ENCODE measurements around the gene ATRIP. TPM values are rescaled to one million over a fixed set of nuclear protein-coding genes. Genes with fewer than 3 reads are reported as not detected.

ATRIP gene
- total RNA-seq, 1 donor from 2014 or later = 18.3 TPM

DNA sequence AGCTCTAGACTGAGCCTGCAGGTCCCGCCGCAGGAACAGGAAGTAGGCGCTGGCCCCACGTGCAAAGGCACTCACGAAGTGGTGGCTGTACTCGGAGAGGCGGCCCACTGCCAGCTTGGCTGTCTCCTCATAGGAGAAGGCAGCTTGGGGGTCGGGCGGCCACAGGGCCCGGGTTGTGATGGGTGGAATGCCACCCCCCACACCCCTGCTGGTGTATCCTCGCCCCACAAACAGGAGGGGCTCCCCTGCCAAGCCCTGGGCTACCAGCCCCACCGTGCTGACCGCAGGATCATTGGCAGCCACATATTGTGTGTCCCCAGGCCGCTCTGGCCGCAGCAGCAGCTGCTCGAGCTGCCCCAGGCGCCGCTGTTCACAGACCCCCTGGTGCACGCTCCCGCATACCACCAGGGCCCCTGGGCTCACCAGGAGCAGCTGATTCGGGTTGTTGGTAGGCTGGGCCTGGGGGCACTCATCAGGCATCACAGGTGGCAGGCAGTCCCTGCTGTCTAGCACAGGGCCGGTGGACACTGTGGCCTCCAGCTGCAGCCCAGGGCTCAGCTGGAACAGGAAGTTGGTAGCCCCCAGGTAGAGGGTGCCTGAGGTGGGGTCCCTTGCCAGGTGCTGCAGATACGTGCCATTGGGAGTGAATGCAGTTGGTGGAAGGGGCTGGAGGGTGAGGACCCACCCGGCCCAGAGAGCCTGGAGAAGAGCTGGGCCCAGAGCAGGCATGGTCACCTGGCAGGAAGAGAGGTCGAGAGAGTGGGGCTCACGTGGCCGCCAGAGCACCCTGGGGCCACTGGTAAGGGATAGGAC, 22.4 kb upstream of the ATRIP start:
- DNase-seq = no peak
- Mint-ChIP-seq H3K4me1 (peaks cover 2% of the 10 kb centered on the region), H3K9me3 (no peaks in the 10 kb centered on the region), H3K27me3 (peaks cover 18% of the 10 kb centered on the region), H3K27ac (no peak overlapping the region), H3K4me3 (no peak overlapping the region), H3K36me3 (ENCODE audit: low read depth) (no peaks in the 10 kb centered on the region)
- intact Hi-C loops (cut with micrococcal nuclease) = no loop called here

- Mint-ChIP-seq H3K27ac (no peak overlapping the region), H3K9me3 (no peaks in the 10 kb centered on the region), H3K4me3 (no peak overlapping the region), H3K27me3 (peaks cover 20% of the 10 kb centered on the region), H3K4me1 (peaks cover 5% of the 10 kb centered on the region), H3K36me3 (ENCODE audit: low read depth) (no peaks in the 10 kb centered on the region)
- no peak for DNase-seq
- intact Hi-C loops (cut with micrococcal nuclease) = no loop called here
Measured at GRCh38 chr3:48425281-48425812, 21.2 kb upstream of the ATRIP start.

DNA sequence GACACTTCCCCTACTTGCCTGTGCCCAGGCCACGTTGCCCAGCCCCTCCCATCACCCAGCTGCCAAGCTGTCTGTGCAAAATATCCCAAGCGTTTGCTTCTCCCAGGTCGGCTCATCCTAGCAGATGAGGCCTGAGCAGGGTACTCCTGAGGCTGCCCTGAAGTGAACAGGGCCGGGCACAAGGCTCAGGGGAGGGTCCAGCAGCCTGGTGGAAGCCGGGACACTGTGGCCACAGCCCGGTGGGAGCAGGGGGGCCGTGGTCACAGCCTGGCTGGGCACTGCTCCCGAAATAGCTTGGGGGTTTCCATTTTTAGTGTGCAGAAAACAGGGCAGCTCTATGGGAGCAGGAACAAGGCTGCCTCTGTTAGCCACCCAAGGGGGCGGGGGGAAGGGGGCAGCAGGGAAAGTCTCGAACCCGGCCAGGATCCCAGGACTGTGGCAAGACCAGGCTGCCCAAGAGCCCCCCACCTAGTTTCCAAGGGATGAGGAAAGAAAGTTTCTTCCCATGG, 20.1 kb upstream of the ATRIP start:
- peaks cover 20% of the 10 kb centered on the region for H3K27me3 Mint-ChIP-seq
- H3K4me3 Mint-ChIP-seq = no peak overlapping the region
- intact Hi-C loops (cut with micrococcal nuclease) = no loop called here
- H3K36me3 Mint-ChIP-seq (ENCODE audit: low read depth) = peaks cover 7% of the 10 kb centered on the region
- H3K4me1 Mint-ChIP-seq = peaks cover 15% of the 10 kb centered on the region
- DNase-seq = no peak
- H3K9me3 Mint-ChIP-seq = no peaks in the 10 kb centered on the region
- no peak overlapping the region for H3K27ac Mint-ChIP-seq

DNA sequence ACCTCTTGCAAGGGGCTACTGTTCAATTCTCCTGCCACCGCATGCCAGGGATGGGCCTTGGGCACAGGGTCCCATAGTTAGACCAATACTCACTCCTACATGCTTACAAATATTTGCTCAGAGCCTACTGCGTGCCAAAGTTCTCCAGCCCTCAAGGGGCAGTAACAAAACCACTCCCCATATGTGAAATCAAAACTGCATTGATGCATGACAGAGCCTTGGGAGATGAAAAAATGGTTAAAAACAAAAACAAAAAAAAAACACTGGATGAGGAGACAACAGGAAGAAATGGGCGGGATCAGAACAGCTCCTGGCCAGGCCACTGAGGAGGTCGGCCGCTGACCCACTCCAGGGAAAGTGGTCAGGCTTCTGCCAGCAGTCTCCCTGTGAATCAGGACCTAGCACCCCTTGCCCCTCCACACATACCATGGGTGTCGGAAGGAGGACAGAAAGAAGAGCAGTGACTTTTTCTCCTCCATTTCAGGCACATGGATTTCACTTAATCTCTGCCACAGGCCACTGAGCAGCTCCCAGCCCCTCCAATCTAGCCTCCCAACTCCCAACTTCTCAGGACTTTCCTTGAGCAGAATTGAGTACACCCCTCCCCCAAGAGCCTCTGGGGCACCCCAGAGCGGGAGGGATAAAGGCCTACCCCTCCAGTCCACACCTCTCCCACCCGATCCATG, 19.4 kb upstream of the ATRIP start:
- peaks cover 17% of the 10 kb centered on the region for H3K4me1 Mint-ChIP-seq
- no peak overlapping the region for H3K27ac Mint-ChIP-seq
- H3K36me3 Mint-ChIP-seq (ENCODE audit: low read depth) = peaks cover 11% of the 10 kb centered on the region
- no peak for DNase-seq
- no peak overlapping the region for H3K4me3 Mint-ChIP-seq
- no peaks in the 10 kb centered on the region for H3K9me3 Mint-ChIP-seq
- peaks cover 20% of the 10 kb centered on the region for H3K27me3 Mint-ChIP-seq
- intact Hi-C loops (cut with micrococcal nuclease) = no loop called here

GRCh38 chr3:48427630-48427962, 18.9 kb upstream of the ATRIP start:
- intact Hi-C loops (cut with micrococcal nuclease) = no loop called here
- Mint-ChIP-seq H3K27me3 (peaks cover 20% of the 10 kb centered on the region), H3K36me3 (ENCODE audit: low read depth) (peaks cover 11% of the 10 kb centered on the region), H3K4me1 (peaks cover 19% of the 10 kb centered on the region), H3K4me3 (peak overlapping the region; percentile 58), H3K9me3 (no peaks in the 10 kb centered on the region), H3K27ac (no peak overlapping the region)
- DNase-seq = no peak

- no peak for DNase-seq
- Mint-ChIP-seq H3K4me1 (peaks cover 19% of the 10 kb centered on the region), H3K27me3 (peaks cover 20% of the 10 kb centered on the region), H3K27ac (peak overlapping the region; percentile 8), H3K4me3 (peak overlapping the region; percentile 58), H3K9me3 (no peaks in the 10 kb centered on the region), H3K36me3 (ENCODE audit: low read depth) (peaks cover 11% of the 10 kb centered on the region)
- intact Hi-C loops (cut with micrococcal nuclease) = no loop called here
Measured at GRCh38 chr3:48428088-48428571, 18.4 kb upstream of the ATRIP start.

GRCh38 chr3:48428572-48429316, 17.8 kb upstream of the ATRIP start:
- intact Hi-C loops (cut with micrococcal nuclease) = no loop called here
- Mint-ChIP-seq H3K27ac (no peak overlapping the region), H3K4me1 (peaks cover 19% of the 10 kb centered on the region), H3K27me3 (peaks cover 20% of the 10 kb centered on the region), H3K36me3 (ENCODE audit: low read depth) (peaks cover 11% of the 10 kb centered on the region), H3K4me3 (peak overlapping the region; percentile 58), H3K9me3 (no peaks in the 10 kb centered on the region)
- no peak for DNase-seq

- no peak overlapping the region for H3K27ac Mint-ChIP-seq
- peak overlapping the region; percentile 86 for H3K4me3 Mint-ChIP-seq
- peak; percentile 90 for DNase-seq
- H3K9me3 Mint-ChIP-seq = no peaks in the 10 kb centered on the region
- intact Hi-C loops (cut with micrococcal nuclease) = no loop called here
- peaks cover 20% of the 10 kb centered on the region for H3K27me3 Mint-ChIP-seq
- peaks cover 18% of the 10 kb centered on the region for H3K36me3 Mint-ChIP-seq (ENCODE audit: low read depth)
- peaks cover 23% of the 10 kb centered on the region for H3K4me1 Mint-ChIP-seq
Measured at GRCh38 chr3:48429317-48429959, 17.1 kb upstream of the ATRIP start.

- DNase-seq = peak; percentile 69
- H3K27me3 Mint-ChIP-seq = peaks cover 20% of the 10 kb centered on the region
- H3K9me3 Mint-ChIP-seq = no peaks in the 10 kb centered on the region
- intact Hi-C loops (cut with micrococcal nuclease) = no loop called here
- peak within 1 kb of the TSS; percentile 75 for H3K27ac Mint-ChIP-seq
- peaks cover 21% of the 10 kb centered on the region for H3K36me3 Mint-ChIP-seq (ENCODE audit: low read depth)
- peak within 1 kb of the TSS; percentile 86 for H3K4me3 Mint-ChIP-seq
- peaks cover 20% of the 10 kb centered on the region for H3K4me1 Mint-ChIP-seq
Measured at GRCh38 chr3:48429960-48430707, 16.4 kb upstream of the ATRIP start, which contains the start of gene PLXNB1. Gene PLXNB1, minus strand, starts transcription at chr3:48430086. Its CDS starts 5,475 bp downstream, at chr3:48424611.

DNA sequence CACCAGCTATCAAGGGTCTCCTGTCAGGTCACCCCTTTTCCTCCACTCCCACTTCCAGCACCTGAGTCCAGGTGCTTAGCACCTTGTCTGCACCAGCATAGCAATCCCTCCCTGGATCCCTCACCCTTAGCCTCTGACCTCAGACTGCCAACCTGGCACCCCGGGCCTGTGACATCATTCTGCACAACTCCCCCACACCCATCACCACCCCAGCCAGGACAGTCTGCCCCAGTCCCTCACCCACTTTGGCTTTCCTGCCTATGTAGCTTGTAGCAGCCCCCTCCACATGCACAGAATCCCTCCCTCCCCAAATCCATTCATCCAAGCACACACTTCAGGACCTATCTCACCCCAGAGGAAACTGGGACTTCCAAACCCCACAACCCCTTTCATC, 15.8 kb upstream of the ATRIP start:
- Mint-ChIP-seq H3K9me3 (no peaks in the 10 kb centered on the region), H3K4me1 (peaks cover 23% of the 10 kb centered on the region), H3K27me3 (peaks cover 19% of the 10 kb centered on the region), H3K27ac (no peak overlapping the region), H3K36me3 (ENCODE audit: low read depth) (peaks cover 21% of the 10 kb centered on the region), H3K4me3 (peak overlapping the region; percentile 86)
- intact Hi-C loops (cut with micrococcal nuclease) = no loop called here
- DNase-seq = no peak

DNA sequence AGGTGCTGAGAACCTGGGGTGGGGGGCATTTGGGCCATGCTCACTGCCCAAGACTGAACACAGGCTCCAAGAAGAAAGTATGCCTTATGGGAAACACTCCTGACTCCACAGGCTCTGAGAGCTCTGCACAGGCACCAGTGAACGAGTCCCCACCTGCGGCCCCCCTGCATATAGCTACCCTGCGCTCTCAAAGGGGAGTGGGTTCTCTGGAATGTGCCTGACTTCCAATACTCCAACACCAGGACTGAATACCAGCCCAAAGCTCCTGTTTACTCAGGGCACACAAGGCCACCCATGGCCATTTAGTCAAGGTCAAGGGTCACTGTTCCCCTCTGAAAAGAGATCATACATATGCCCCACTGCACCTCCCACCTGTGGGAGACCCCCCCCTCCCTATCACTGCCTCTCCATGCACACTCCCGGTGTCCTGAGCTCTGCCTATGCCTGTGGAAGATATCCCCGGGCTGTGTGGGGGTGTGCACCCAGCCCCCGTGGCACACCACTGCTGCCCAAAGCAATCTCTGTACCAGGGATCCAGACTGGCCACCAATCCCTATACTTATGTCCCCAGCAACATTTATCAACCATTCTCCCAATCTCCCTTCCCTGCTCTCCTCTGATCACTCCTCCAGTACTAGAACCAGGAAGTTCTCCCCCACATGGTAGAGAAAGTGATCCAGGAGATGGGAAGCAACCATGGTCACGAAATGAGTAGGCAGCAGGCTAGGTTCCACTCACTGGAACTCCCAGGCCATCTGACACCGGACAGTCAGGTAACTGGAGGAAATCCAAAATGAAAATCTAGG, 15.1 kb upstream of the ATRIP start:
- no peak overlapping the region for H3K27ac Mint-ChIP-seq
- DNase-seq = no peak
- H3K4me3 Mint-ChIP-seq = peak overlapping the region; percentile 86
- intact Hi-C loops (cut with micrococcal nuclease) = no loop called here
- peaks cover 23% of the 10 kb centered on the region for H3K4me1 Mint-ChIP-seq
- no peaks in the 10 kb centered on the region for H3K9me3 Mint-ChIP-seq
- peaks cover 19% of the 10 kb centered on the region for H3K27me3 Mint-ChIP-seq
- H3K36me3 Mint-ChIP-seq (ENCODE audit: low read depth) = peaks cover 21% of the 10 kb centered on the region

Measured in activated CD4-positive, alpha-beta T cell treated with anti-CD3 and anti-CD28 coated beads, Interleukin-2, amount 10 ng/mL, durations not matched to agents 24 days and 14 days (primary cell).